Thyroid gland (tissue), 4 donors: ENCODE results near the gene CCDC71L. TPM values are rescaled to one million over a fixed set of nuclear protein-coding genes. Genes with fewer than 3 reads are reported as not detected.

Source experiments
- DNase-seq, 2 donors: peaks; one replicate each; pipeline ENCODE4 v3.0.0-alpha.2; 2019
- H3K27ac ChIP-seq, 3 donors: fragments of 200-600 bp; sonication (generic); 1 replicate in 2 of 3; 2 replicates in 1 of 3; pipeline ENCODE4 v1.5.1; 2016 to 2019; ENCODE audit warnings: mild to moderate bottlenecking in 1 of 3, moderate library complexity in 1 of 3
- H3K27me3 ChIP-seq: fragments of 200-600 bp; sonication (generic); one replicate; pipeline ENCODE4 v1.5.1; 2019
- H3K36me3 ChIP-seq, 2 donors: fragments of 200-600 bp; sonication (generic); one replicate each; pipeline ENCODE4 v1.5.1; 2016 to 2019
- H3K4me1 ChIP-seq, 2 donors: fragments of 200-600 bp; sonication (generic); one replicate each; pipeline ENCODE4 v1.5.1; 2017 to 2019
- H3K4me3 ChIP-seq, 3 donors: fragments of 200-600 bp; sonication (generic); replicated peaks in 1 of 3; 1 replicate in 2 of 3; 2 replicates in 1 of 3; pipeline ENCODE4 v1.5.1; 2016; ENCODE audit warnings: mild to moderate bottlenecking in 1 of 3
- H3K9me3 ChIP-seq: fragments of 200-600 bp; sonication (generic); one replicate; pipeline ENCODE4 v1.5.1; 2017
- CTCF ChIP-seq, 6 experiments: fragments of 200-600 bp in 3 of 6; fragments of 450-650 bp in 3 of 6; sonication (generic) in 3 of 6; IDR thresholded peaks; one replicate each; pipeline ENCODE4 v1.5.1; 2016 to 2019; ENCODE audit warnings: antibody characterized with exemption in 6 of 6, mild to moderate bottlenecking in 2 of 6, inconsistent platforms in 1 of 6, moderate library complexity in 1 of 6
- POLR2A ChIP-seq, 2 donors: fragments of 450-650 bp; IDR thresholded peaks; one replicate each; pipeline ENCODE4 v1.6.1; 2017; ENCODE audit warnings: antibody characterized with exemption in 2 of 2, mild to moderate bottlenecking in 2 of 2, moderate library complexity in 1 of 2
- WGBS, 2 donors: methylation state at CpG; one replicate each; pipeline ENCODE4 v1.1.5; 2017; 5-methylcytosine and 5-hydroxymethylcytosine counted together
- intact Hi-C: fragments of 100-400 bp; cut with DNase I; formaldehyde crosslinking; loops from one replicate; pipeline ENCODE4 v1.15.1; 2023
- total RNA-seq, 4 donors: library from RNA; depleted of rRNA; stranded (reverse); fragments of >200 nt; gene quantifications; one replicate each; pipeline ENCODE4 v1.2.3, GENCODE V29; 2016

CCDC71L gene
- total RNA-seq, 4 donors from 2014 or later: 19.9 to 33.5 (median 27.2) TPM

DNA sequence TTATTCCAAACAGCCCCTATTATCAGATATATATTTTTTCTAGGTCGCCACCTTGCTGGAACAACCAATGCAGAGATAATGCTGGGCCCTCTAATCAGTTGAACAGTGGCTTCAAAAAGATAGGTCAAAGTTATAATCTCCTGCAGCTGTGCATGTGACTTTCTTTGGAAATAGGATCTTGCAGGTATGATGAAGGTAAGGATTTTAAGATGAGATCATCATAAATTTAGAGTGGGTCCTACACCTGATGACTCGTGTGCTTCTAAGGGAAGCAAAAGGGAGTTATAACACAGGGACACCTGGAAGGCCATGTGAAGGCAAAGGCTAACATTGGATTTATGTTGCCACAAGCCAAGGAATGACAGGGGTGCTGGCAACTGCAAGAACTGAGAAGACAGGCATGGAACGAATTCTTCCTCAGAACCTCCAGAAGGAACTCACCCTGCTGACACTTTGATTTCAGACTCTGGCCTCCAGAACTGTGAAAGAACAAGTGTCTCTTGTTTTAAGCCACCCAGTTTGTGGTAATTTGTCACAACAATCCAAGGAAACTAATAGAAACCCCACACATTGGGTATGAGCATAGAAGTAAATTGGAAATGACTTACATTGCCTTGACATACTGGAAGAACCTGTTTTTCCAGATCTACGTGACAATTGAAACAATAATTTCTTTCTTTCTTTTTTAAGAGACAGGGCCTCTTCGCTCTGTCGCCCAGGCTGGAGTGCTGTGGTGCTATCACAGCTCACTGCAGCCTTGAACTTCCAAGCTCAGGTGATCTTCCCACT lies 34.4 kb downstream of the CCDC71L start:
- H3K36me3 ChIP-seq: no peaks in the 10 kb centered on the region
- no peaks in the 10 kb centered on the region for H3K9me3 ChIP-seq
- peaks cover 4 to 23% of the 10 kb centered on the region in 2 donors for H3K4me1 ChIP-seq
- H3K4me3 ChIP-seq: no peak overlapping the region
- intact Hi-C loops: no loop called here
- WGBS, 2 donors: 63 to 78% methylated on average over 6 of the region's 6 CpGs
- peak; percentile 54 to 60 for DNase-seq
- TF ChIP-seq POLR2A (IDR thresholded peaks at IDR 0.05) (no peak), CTCF (IDR thresholded peaks at IDR 0.05) (no peak)
- H3K27me3 ChIP-seq: no peaks in the 10 kb centered on the region
- peak overlapping the region in 1 of 3 donors; percentile 49 for H3K27ac ChIP-seq

- peaks cover 4 to 23% of the 10 kb centered on the region in 2 donors for H3K4me1 ChIP-seq
- intact Hi-C loops: no loop called here
- H3K36me3 ChIP-seq: no peaks in the 10 kb centered on the region
- H3K27me3 ChIP-seq: no peaks in the 10 kb centered on the region
- no peaks in the 10 kb centered on the region for H3K9me3 ChIP-seq
- TF ChIP-seq CTCF (IDR thresholded peaks at IDR 0.05) (no peak), POLR2A (IDR thresholded peaks at IDR 0.05) (no peak)
- H3K4me3 ChIP-seq: no peak overlapping the region
- WGBS, 2 donors: 60 to 72% methylated on average over 6 of the region's 6 CpGs
- no peak overlapping the region for H3K27ac ChIP-seq
- DNase-seq: no peak
Observed at GRCh38 chr7:106625678-106626301, 35.2 kb downstream of the CCDC71L start.

DNA sequence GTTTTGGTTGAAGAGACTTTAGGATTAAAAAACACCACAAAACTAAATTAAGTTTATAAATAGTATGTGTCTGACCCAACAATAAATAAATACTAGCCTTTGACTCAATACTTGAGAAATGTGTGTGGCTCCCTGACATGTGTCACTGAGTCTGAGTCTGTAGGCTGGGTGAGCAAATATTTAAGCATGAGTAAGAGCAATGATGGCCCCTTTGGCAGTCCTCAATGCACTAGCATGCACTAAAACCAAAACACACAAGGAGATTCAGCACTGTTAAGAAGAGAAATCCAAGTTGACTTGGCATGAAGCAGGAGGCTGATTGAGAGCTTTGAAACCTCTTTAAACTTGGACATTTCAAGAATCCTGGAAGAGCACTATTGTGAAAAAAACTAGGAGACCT lies 37.1 kb downstream of the CCDC71L start:
- intact Hi-C loops: no loop called here
- H3K9me3 ChIP-seq: no peaks in the 10 kb centered on the region
- TF ChIP-seq CTCF (IDR thresholded peaks at IDR 0.05) (no peak), POLR2A (IDR thresholded peaks at IDR 0.05) (no peak)
- no peak overlapping the region for H3K4me3 ChIP-seq
- no peaks in the 10 kb centered on the region for H3K27me3 ChIP-seq
- H3K27ac ChIP-seq: no peak overlapping the region
- DNase-seq: peak in 1 of 2 donors; percentile 1
- H3K36me3 ChIP-seq: no peaks in the 10 kb centered on the region
- H3K4me1 ChIP-seq: peaks cover 4 to 23% of the 10 kb centered on the region in 2 donors

DNA sequence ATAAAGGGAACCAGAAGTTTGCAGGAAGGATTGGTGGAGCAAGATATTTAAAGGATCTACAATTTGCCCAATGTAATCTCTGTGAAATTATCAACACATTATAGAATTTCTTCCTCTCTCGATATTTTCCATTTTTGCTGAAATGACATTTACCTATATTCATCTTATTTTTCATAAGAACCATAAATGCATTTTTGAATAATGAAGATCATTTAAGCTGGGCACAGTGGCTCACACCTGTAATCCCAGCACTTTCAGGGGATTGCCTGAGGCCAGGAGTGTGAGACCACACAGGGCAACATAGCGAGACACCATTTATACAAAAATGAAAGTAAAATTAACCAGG lies 37.7 kb downstream of the CCDC71L start:
- no peaks in the 10 kb centered on the region for H3K9me3 ChIP-seq
- H3K27me3 ChIP-seq: no peaks in the 10 kb centered on the region
- H3K27ac ChIP-seq: no peak overlapping the region
- no peak overlapping the region for H3K4me3 ChIP-seq
- TF ChIP-seq POLR2A (IDR thresholded peaks at IDR 0.05) (no peak), CTCF (IDR thresholded peaks at IDR 0.05) (no peak)
- intact Hi-C loops: no loop called here
- no peak for DNase-seq
- H3K4me1 ChIP-seq: peaks cover 4 to 23% of the 10 kb centered on the region in 2 donors
- 70 to 98% methylated on average over 2 of the region's 2 CpGs for WGBS, 2 donors
- H3K36me3 ChIP-seq: no peaks in the 10 kb centered on the region

DNA sequence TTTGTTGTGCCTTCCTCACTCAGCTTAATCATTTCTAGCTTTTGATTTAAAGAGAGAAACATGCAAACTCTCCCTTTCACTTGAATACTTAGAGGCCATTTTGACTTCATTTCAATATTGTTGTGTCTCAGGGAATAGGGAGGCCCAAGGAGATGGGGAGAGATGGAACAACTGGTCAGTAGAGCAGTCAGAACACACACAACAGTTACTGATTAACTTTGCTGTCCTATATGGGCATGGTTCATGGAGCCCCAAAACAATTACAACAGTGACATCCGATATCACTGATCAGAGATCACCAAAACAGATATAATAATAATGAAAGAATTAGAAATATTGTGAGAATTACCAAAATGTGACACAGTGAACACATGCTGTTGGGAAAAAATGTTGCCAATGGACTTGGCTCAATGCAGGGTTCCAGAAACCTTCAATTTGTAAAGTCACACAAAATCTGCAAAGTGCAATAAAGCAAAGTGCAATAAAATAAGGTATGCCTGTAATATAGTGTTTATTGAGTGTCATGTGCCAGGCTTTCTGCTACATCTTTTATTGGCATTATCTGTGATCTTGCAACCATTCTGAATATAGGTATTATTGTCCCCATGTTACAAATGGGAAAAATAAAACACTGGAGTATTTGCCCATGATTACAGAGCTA lies 38.2 kb downstream of the CCDC71L start:
- H3K27ac ChIP-seq: no peak overlapping the region
- TF ChIP-seq CTCF (IDR thresholded peaks at IDR 0.05) (no peak), POLR2A (IDR thresholded peaks at IDR 0.05) (no peak)
- H3K4me3 ChIP-seq: no peak overlapping the region
- no peaks in the 10 kb centered on the region for H3K27me3 ChIP-seq
- DNase-seq: no peak
- H3K36me3 ChIP-seq: no peaks in the 10 kb centered on the region
- H3K9me3 ChIP-seq: no peaks in the 10 kb centered on the region
- intact Hi-C loops: no loop called here
- peaks cover 4 to 23% of the 10 kb centered on the region in 2 donors for H3K4me1 ChIP-seq
- 97 to 98% methylated on average over 1 of the region's 1 CpG for WGBS, 2 donors
